ENCODE measurements around the gene DPYSL4.

The DPYSL4 gene

GRCh38 chr10:132230557-132231210, 43.9 kb downstream of the DPYSL4 start:
- DNase-seq = no peak

GRCh38 chr10:132231656-132232022, 44.9 kb downstream of the DPYSL4 start:
- DNase-seq = no peak

DNA sequence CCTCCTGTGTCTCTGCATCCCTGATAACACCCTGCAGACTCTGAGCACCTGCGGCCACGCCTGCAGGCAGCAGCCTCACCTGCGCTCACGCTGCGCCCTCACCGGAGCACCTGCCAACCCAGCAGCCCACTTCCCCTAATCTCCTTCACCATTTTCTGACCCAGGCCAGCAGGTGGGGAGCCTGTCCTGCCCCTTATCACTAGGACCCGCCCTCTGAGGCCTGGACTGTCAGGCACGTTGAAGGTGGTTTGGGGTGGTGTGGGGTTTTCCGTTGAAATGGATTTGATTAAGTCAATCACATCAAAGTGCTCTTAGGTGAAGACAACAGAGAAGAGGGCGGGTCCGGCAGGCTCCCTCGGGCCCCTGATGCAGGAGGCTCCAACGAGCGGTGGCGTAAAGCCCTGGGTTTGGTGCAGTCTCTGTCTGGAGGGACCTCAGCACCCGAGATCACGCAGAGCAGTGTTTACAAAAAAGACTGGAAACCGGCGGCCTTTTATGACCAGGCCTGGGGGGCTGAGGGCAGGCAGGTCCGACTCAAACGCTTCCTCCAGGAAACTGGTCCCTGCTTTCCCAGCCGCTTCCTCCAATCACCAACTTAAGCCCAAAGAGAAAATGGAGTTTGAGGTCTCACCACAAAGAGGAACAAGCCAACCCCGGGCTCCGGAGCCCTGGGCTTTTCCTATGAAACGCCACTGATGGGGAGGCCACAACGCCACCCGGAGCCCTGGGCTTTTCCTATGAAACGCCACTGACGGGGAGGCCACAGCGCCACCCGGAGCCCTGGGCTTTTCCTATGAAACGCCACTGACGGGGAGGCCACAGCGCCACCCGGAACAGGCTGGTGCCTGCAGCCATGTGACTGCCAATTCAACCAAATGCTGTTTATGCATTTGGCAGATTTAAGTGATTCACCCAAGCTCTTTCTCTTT, 45.5 kb downstream of the DPYSL4 start:
- no peak for DNase-seq

DNA sequence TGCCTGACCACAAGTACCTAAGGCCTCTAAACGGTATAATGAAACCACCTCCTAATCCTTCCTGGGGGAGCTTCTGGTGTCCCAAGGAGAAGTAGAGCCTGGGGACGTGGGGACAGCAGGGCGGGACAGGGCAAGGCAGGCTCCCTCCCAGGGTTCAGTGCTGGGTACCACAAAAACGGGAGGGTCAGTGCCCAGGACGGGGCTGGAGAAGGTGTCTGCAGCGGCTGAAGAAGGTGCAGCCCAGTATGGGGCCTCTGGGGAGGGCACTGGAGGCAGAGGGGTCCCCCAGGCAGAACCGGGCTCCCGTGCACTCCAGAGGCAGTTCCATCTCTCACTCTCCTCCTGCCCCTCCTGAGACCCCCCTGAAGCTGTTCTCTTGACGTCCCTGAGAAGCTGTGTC, 46.2 kb downstream of the DPYSL4 start:
- no peak for DNase-seq

GRCh38 chr10:132233501-132234085, 46.8 kb downstream of the DPYSL4 start:
- no peak for DNase-seq

DNA sequence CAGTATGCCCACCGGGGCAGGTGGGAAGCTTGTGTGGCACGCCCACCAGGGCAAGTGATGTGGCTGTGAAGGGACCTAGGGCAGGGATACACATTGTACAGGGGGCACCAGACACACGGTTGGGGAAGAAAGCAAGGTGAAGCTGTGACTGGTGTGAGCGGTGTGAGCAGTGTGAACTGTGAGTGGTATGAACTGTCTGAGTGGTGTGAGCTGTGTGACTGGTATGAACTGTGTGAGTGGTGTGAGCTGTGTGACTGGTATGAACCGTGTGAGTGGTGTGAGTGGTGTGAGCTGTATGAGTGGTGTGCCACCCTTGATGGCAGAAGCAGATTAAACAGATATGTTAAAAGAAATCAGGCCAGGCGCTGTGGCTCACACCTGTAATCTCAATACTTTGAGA, 48.1 kb downstream of the DPYSL4 start:
- no peak for DNase-seq

DNA sequence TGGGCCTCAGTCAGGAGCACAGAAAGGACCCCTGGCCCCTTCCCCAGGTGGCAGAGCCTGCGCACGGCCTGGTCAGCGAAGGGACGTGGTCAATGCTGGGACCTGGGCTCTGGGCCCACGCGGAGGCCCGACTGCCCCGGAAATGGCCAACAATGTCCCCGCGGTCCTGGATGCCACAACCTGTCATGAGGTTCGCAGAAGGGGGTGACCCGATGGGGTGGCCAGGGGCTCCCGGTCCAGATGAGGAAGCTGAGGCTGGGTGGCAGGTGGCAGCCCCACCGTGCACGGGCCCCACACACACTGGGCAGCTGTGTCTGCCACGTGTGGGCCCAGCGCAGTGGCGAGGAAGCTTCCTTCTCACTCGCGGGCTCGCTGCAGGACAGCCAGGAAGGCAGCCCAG, 49.4 kb downstream of the DPYSL4 start:
- DNase-seq = no peak

- no peak for DNase-seq
Measured at GRCh38 chr10:132236881-132237280, 50.1 kb downstream of the DPYSL4 start.

DNA sequence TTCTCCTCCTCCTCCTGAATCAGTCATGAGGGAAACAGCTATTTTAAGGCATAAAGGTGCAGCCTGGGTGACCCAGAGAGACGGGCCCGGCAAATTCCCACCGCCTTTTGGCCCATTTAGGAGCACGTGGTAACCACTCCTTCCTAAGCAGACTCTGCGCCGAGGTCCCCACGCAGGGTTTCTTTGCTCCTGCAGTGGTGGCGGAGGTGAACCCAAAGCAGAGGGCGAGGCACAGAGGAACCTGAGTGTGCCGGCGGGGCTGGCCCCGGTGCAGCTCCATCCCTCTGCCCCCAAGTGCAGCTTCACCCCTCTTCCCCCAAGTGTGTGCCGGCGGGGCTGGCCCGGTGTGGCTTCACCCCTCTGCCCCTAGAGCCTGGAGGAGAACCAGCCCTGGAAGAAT, 50.6 kb downstream of the DPYSL4 start:
- no peak for DNase-seq

GRCh38 chr10:132237871-132238270, 51.1 kb downstream of the DPYSL4 start:
- no peak for DNase-seq

DNA sequence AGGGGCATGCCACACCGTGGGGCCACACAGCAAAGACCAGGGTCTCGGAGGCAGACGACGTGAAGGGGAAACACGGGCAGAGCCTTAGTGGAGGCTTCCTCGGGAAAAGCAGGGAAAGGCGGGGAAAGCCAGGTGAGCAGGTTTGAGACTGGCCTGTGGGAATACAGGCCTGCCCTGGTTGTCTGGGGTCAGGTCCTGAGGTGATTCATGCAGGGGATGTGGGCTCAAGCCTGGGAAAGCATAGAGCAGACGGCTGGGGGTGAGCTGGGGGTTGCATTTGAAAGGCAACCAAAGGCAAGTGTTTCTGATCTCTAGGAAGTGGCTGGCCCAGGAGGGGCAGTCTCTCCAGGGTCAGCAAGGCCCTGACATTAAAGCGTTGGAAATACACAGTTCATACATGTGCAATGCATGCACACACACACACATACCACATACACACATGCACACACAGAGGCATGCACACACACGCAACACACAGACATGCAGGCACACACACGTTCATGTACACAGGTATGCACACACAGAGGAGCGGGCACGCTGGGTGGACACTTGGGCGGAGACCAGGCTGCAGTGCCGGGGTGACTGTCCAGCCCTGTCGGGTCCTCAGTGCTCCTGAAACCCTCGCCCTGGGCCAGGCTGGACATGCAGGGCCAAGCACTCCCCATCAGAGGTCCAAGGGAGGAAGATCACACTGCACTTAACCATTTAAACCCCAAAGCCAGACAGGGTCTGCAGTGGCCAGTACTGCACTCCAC, 51.8 kb downstream of the DPYSL4 start:
- DNase-seq = no peak

- no peak for DNase-seq
Measured at GRCh38 chr10:132239126-132240031, 52.6 kb downstream of the DPYSL4 start.

DNA sequence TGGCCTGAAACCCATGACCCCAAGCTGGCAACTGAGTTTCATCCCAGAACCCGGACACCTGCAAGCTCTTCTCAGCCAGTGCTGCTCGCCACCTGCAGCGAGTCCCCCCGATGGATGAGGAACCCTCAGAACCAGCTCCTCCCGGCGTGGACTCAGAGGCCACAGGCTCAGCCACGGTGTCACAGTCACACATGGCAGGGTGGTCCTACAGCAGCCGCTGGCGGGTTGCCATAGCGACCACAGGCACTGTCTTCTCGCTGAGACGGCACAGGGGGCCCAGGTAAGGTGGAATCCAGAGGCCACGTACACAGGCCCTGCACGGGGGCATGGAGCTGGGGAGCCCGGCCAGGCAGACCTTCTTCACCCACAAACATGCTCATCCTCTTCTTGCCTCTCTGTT, 53.4 kb downstream of the DPYSL4 start:
- DNase-seq = no peak

- DNase-seq = no peak
Measured at GRCh38 chr10:132240581-132240980, 53.8 kb downstream of the DPYSL4 start.

GRCh38 chr10:132241086-132241485, 54.3 kb downstream of the DPYSL4 start:
- no peak for DNase-seq

GRCh38 chr10:132241496-132241895, 54.7 kb downstream of the DPYSL4 start:
- DNase-seq = no peak

GRCh38 chr10:132242103-132242840, 55.5 kb downstream of the DPYSL4 start:
- no peak for DNase-seq

DNA sequence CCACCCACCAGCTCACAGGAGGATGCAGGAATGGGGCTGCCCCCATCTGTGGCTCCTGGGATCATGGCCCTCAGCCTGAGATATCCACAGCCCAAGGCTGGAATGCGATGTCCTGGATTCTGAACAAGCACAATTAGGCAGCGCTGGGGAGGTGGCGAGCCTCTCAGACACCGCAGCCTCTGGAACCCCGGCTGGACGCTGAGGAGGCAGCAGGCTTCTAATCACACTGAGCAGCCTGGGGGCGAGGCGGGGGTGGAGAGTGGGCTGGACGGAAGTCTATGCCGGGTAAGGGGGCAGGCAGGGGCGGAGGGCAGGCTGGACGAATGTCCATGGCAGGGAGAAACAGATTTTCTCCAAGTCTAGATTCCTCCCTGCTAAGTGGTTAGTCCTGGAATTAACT, 56.4 kb downstream of the DPYSL4 start:
- no peak for DNase-seq

DNA sequence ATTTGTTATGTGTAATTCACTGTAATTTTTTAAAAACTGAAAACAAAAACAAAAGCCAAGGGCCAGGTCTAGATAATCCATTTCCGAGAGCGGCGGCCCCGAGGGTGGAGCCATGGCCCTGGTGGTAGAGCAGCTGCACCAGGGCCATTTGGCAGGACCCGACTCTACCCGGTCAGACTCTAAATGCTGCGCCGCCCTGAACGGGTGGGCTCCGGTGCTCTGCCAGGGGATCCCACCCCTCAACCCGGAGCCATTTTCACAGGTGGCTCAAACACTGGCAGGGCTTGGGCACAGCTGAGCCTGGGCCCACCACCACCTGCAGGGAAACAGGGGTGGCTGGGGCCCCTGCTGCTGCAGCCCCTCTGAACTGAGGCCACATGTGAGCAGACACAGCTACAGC, 56.9 kb downstream of the DPYSL4 start:
- DNase-seq = no peak

- DNase-seq = no peak
Measured at GRCh38 chr10:132245056-132245455, 58.3 kb downstream of the DPYSL4 start.

DNA sequence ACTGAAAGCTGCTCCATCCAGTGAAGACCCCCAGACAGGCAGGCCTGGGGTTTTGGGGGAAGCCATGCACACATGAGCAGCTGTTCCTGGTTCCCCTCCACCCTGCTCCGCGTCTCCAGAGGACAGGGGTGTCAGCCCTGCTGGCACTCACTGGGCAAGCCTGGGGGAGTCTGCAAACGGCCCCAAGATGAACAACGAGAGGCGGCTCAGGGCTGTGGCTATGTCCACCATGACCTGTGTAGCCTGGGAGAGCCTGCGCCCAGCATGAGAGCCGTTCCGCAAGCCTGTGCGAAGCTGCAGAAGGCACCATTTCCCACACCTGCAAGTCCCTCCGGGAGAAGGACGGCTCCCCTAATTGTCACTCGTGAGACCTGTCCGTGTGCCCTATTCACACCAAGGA, 59.5 kb downstream of the DPYSL4 start:
- no peak for DNase-seq

All from activated CD4-positive, alpha-beta T cell treated with anti-CD3 and anti-CD28 coated beads for 4 hours (primary cell).